ENCODE measurements around the gene C10orf71.

GRCh38 chr10:49329146-49329505 is 30.2 kb downstream of the C10orf71 start:
- TF ChIP-seq POLR2A (IDR thresholded peaks at IDR 0.05) = no peak
- TF ChIP-seq CTCF (IDR thresholded peaks at IDR 0.05) = no peak
